H1 (cell line): Measurements from ENCODE around the gene NDUFB11. TPM values are rescaled to one million over a fixed set of nuclear protein-coding genes. Genes with fewer than 3 reads are reported as not detected.

Source experiments
- CTCF ChIA-PET: fragments of 300-600 bp; sonication (Branson Sonifier 250); formaldehyde crosslinking; loops from one replicate; lab custom pipeline; 2021; ENCODE audit not compliant: partially characterized antibody; lab: Charles Lee
- POLR2A ChIA-PET: fragments of 300-600 bp; sonication (Branson Sonifier 250); formaldehyde crosslinking; loops from one replicate; lab custom pipeline; 2021; ENCODE audit warnings: inconsistent platforms; ENCODE audit not compliant: partially characterized antibody; lab: Charles Lee
- DNase-seq, 2 experiments: peaks; one replicate each; pipeline versions ENCODE4 v3.0.0 to v3.0.0-alpha.2; 2010 to 2022; ENCODE audit warnings: low spot score in 2 of 2, low read depth in 1 of 2, mixed read lengths in 1 of 2
- FAIRE-seq: peaks from 2 replicates; lab custom pipeline; 2011; peaks lifted over from hg19 to GRCh38; lab: Jason Lieb, UNC
- H2AFZ ChIP-seq: 2 replicates; pipeline ENCODE4 v1.8.1; 2012; ENCODE audit warnings: low read length, inconsistent platforms
- H2AK5ac ChIP-seq: 2 replicates; pipeline ENCODE4 v1.6.1; 2013; ENCODE audit warnings: low read depth, low read length
- H2BK120ac ChIP-seq: replicated peaks from 2 replicates; pipeline ENCODE3; 2013; ENCODE audit warnings: low read depth, low read length, inconsistent platforms
- H2BK12ac ChIP-seq: 2 replicates; pipeline ENCODE4 v1.6.1; 2013; ENCODE audit warnings: low read depth, low read length
- H2BK15ac ChIP-seq: 2 replicates; pipeline ENCODE4 v1.6.1; 2013; ENCODE audit warnings: low read length
- H2BK20ac ChIP-seq: 2 replicates; pipeline ENCODE4 v1.6.1; 2013; ENCODE audit warnings: low read length
- H2BK5ac ChIP-seq: 2 replicates; pipeline ENCODE4 v1.6.1; 2013; ENCODE audit warnings: low read depth, low read length
- H3K14ac ChIP-seq: 2 replicates; pipeline ENCODE4 v1.6.1; 2013; ENCODE audit warnings: inconsistent platforms; ENCODE audit not compliant: insufficient read length
- H3K18ac ChIP-seq: 2 replicates; pipeline ENCODE4 v1.6.1; 2013; ENCODE audit warnings: low read length; ENCODE audit errors: extremely low read depth
- H3K23ac ChIP-seq: 2 replicates; pipeline ENCODE4 v1.6.1; 2013; ENCODE audit warnings: inconsistent platforms; ENCODE audit not compliant: insufficient read length
- H3K23me2 ChIP-seq: 2 replicates; pipeline ENCODE4 v1.6.1; 2013; ENCODE audit warnings: low read depth, low read length
- H3K27ac ChIP-seq: 2 replicates; pipeline ENCODE4 v1.6.1; 2011; ENCODE audit warnings: low read depth, low read length, inconsistent platforms
- H3K27me3 ChIP-seq, 4 experiments: replicated peaks in 1 of 4; 1 replicate in 1 of 4; 2 replicates in 3 of 4; pipeline versions ENCODE4 v1.6.1 to v1.8.1; 2011 to 2013; ENCODE audit warnings: low read length in 3 of 4, mild to moderate bottlenecking in 3 of 4, inconsistent platforms in 2 of 4, mixed read lengths in 2 of 4, moderate library complexity in 1 of 4; ENCODE audit not compliant: control insufficient read depth in 3 of 4, insufficient read depth in 3 of 4; ENCODE audit errors: extremely low read depth in 1 of 4
- H3K36me3 ChIP-seq, 4 experiments: 2 replicates each; pipeline versions ENCODE4 v1.6.1 to v1.8.1; 2011 to 2013; ENCODE audit warnings: mild to moderate bottlenecking in 4 of 4, low read length in 3 of 4, moderate library complexity in 2 of 4, control low read depth in 1 of 4, inconsistent platforms in 1 of 4; ENCODE audit not compliant: insufficient read depth in 4 of 4, control insufficient read depth in 2 of 4
- H3K4ac ChIP-seq: replicated peaks from 2 replicates; pipeline ENCODE3; 2013; ENCODE audit warnings: low read length, low read depth, mixed read lengths, inconsistent platforms; ENCODE audit not compliant: insufficient read length
- H3K4me1 ChIP-seq, 4 experiments: replicated peaks in 1 of 4; 1 replicate in 1 of 4; 2 replicates in 3 of 4; pipeline versions ENCODE4 v1.6.1 to v1.8.1; 2011 to 2013; ENCODE audit warnings: low read length in 3 of 4, inconsistent platforms in 2 of 4, mixed read lengths in 1 of 4; ENCODE audit not compliant: insufficient read depth in 4 of 4, control insufficient read depth in 3 of 4
- H3K4me2 ChIP-seq, 2 experiments: 2 replicates each; pipeline versions ENCODE4 v1.6.1 to v1.8.1; 2011 to 2013; ENCODE audit warnings: low read depth in 2 of 2, low read length in 2 of 2, control low read depth in 1 of 2, inconsistent platforms in 1 of 2, mild to moderate bottlenecking in 1 of 2; ENCODE audit not compliant: insufficient read depth in 1 of 2
- H3K4me3 ChIP-seq, 4 experiments: fragments of 200-600, 300-600 bp in 1 of 4; sonication (generic), shearing (Covaris generic), sonication (Bioruptor Twin) in 1 of 4; 2 replicates each; pipeline versions ENCODE4 v1.5.1 to v1.8.1; 2011 to 2016; ENCODE audit warnings: low read length in 4 of 4, low read depth in 3 of 4, control low read depth in 2 of 4, inconsistent platforms in 2 of 4, mild to moderate bottlenecking in 2 of 4, mixed read lengths in 1 of 4, moderate library complexity in 1 of 4; ENCODE audit not compliant: insufficient read depth in 2 of 4; ENCODE audit errors: extremely low read depth in 1 of 4
- H3K56ac ChIP-seq: replicated peaks from 2 replicates; pipeline ENCODE3; 2013; ENCODE audit warnings: low read depth, mild to moderate bottlenecking, mixed read lengths, low read length, inconsistent platforms; ENCODE audit not compliant: insufficient read length
- H3K79me1 ChIP-seq: 2 replicates; pipeline ENCODE4 v1.6.1; 2013; ENCODE audit warnings: low read depth, low read length, control low read depth
- H3K79me2 ChIP-seq, 2 experiments: 2 replicates each; pipeline versions ENCODE4 v1.6.1 to v1.8.1; 2012 to 2013; ENCODE audit warnings: low read length in 2 of 2, mild to moderate bottlenecking in 2 of 2, inconsistent platforms in 1 of 2; ENCODE audit not compliant: insufficient read depth in 2 of 2, control insufficient read depth in 1 of 2
- H3K9ac ChIP-seq, 4 experiments: replicated peaks in 1 of 4; 1 replicate in 1 of 4; 2 replicates in 3 of 4; pipeline versions ENCODE4 v1.6.1 to v1.8.1; 2011 to 2013; ENCODE audit warnings: low read depth in 3 of 4, low read length in 3 of 4, control low read depth in 2 of 4, mild to moderate bottlenecking in 2 of 4, moderate library complexity in 2 of 4, inconsistent platforms in 1 of 4; ENCODE audit errors: extremely low read depth in 1 of 4
- H3K9me3 ChIP-seq, 2 experiments: 2 replicates each; pipeline versions ENCODE4 v1.6.1 to v1.8.1; 2012 to 2013; ENCODE audit warnings: mild to moderate bottlenecking in 2 of 2, moderate library complexity in 2 of 2, control low read depth in 1 of 2, inconsistent platforms in 1 of 2, low read depth in 1 of 2, low read length in 1 of 2, mixed read lengths in 1 of 2; ENCODE audit not compliant: insufficient read depth in 2 of 2
- H4K20me1 ChIP-seq, 2 experiments: replicated peaks in 1 of 2; 2 replicates each; pipeline versions ENCODE3 to v1.8.1; 2011 to 2013; ENCODE audit warnings: inconsistent platforms in 2 of 2, low read length in 2 of 2, mild to moderate bottlenecking in 1 of 2; ENCODE audit not compliant: insufficient read depth in 2 of 2, control insufficient read depth in 1 of 2
- H4K5ac ChIP-seq: 2 replicates; pipeline ENCODE4 v1.6.1; 2013; ENCODE audit warnings: low read length, low read depth, mixed read lengths, inconsistent platforms; ENCODE audit not compliant: insufficient read length
- H4K8ac ChIP-seq: 2 replicates; pipeline ENCODE4 v1.8.0; 2013; ENCODE audit warnings: mild to moderate bottlenecking, moderate library complexity, low read length, inconsistent platforms; ENCODE audit not compliant: insufficient read depth; ENCODE audit errors: extremely low read depth
- H4K91ac ChIP-seq: replicated peaks from 2 replicates; pipeline ENCODE3; 2013; ENCODE audit warnings: low read length, mixed read lengths, inconsistent platforms; ENCODE audit not compliant: insufficient read length
- BRCA1 ChIP-seq: IDR thresholded peaks from 2 replicates; pipeline ENCODE4 v1.6.1; 2012; ENCODE audit warnings: low read depth, low read length, improper control_type of control experiment
- CHD1 ChIP-seq: IDR thresholded peaks from 2 replicates; pipeline ENCODE4 v1.6.1; 2012; ENCODE audit warnings: low read depth, low read length, improper control_type of control experiment
- EGR1 ChIP-seq: IDR thresholded peaks from 2 replicates; pipeline ENCODE4 v1.6.1; 2011; ENCODE audit warnings: low read depth, low read length, borderline replicate concordance
- EZH2 ChIP-seq: fragments of 200-600 bp; sonication (generic); IDR thresholded peaks from 2 replicates; pipeline ENCODE4 v1.7.1; 2012; ENCODE audit warnings: low read depth, mild to moderate bottlenecking, moderate library complexity, low read length, inconsistent platforms; ENCODE audit not compliant: severe bottlenecking
- FOSL1 ChIP-seq: IDR thresholded peaks from 2 replicates; pipeline ENCODE4 v1.6.1; 2011; ENCODE audit warnings: mild to moderate bottlenecking, low read depth, low read length, moderate library complexity; ENCODE audit not compliant: insufficient read depth
- GABPA ChIP-seq: IDR thresholded peaks from 2 replicates; pipeline ENCODE4 v1.6.1; 2011; ENCODE audit warnings: mild to moderate bottlenecking, low read length, moderate library complexity, borderline replicate concordance; ENCODE audit not compliant: insufficient read depth
- KDM5A ChIP-seq: fragments of 200-600 bp; IDR thresholded peaks from 2 replicates; pipeline ENCODE4 v1.7.1; 2012; ENCODE audit warnings: mild to moderate bottlenecking, low read length, inconsistent platforms, mixed read lengths
- NANOG ChIP-seq: IDR thresholded peaks from 2 replicates; pipeline ENCODE4 v1.6.1; 2011; ENCODE audit warnings: low read length, low read depth, mild to moderate bottlenecking, inconsistent platforms; ENCODE audit not compliant: insufficient read depth, poor library complexity, severe bottlenecking
- PHF8 ChIP-seq: fragments of 200-600 bp; sonication (generic); conservative IDR thresholded peaks from 2 replicates; pipeline ENCODE4 v1.7.1; 2012; ENCODE audit warnings: low read depth, mild to moderate bottlenecking, inconsistent platforms, low read length, moderate library complexity
- POU5F1 ChIP-seq: IDR thresholded peaks from 2 replicates; pipeline ENCODE4 v1.6.1; 2011; ENCODE audit warnings: low read depth, mild to moderate bottlenecking, low read length, moderate library complexity
- SIN3A ChIP-seq, 2 experiments: IDR thresholded peaks in 1 of 2; conservative IDR thresholded peaks in 1 of 2; 2 replicates each; pipeline ENCODE4 v1.6.1; 2011 to 2012; ENCODE audit warnings: low read length in 2 of 2, improper control_type of control experiment in 1 of 2, low read depth in 1 of 2, mild to moderate bottlenecking in 1 of 2
- SIRT6 ChIP-seq: IDR thresholded peaks from one replicate; pipeline ENCODE4 v1.7.1; 2012; ENCODE audit warnings: low read length, inconsistent platforms
- YY1 ChIP-seq: IDR thresholded peaks from 2 replicates; pipeline ENCODE4 v1.6.1; 2011; ENCODE audit warnings: low read depth, mild to moderate bottlenecking, low read length
- WGBS, 2 experiments: shearing (Covaris generic) in 1 of 2; methylation state at CpG; one replicate each; pipeline versions ENCODE4 v1.1.6 to v1.1.7; 2013 to 2015; ENCODE audit warnings: low lambda C conversion rate in 2 of 2, mixed read lengths in 2 of 2, inconsistent platforms in 1 of 2, low coverage in 1 of 2, missing lambda C conversion rate in 1 of 2; ENCODE audit not compliant: insufficient replicate concordance in 2 of 2, insufficient coverage in 1 of 2, insufficient read length in 1 of 2; ENCODE audit errors: extremely low coverage in 1 of 2, missing lambda C conversion rate in 1 of 2; 5-methylcytosine and 5-hydroxymethylcytosine counted together
- polyA plus RNA-seq, 7 experiments: library from polyadenylated mRNA; depleted of rRNA in 3 of 7; stranded (reverse) in 5 of 7; unstranded in 2 of 7; fragments of >200 nt in 5 of 7; fragments of 200-250 nt in 2 of 7; gene quantifications; 1 replicate in 5 of 7; 2 replicates in 1 of 7; 4 replicates in 1 of 7; pipeline versions ENCODE4 v1.2.1 to v1.2.3, GENCODE V29; 2011 to 2013; ENCODE audit warnings: missing spikeins in 2 of 7, mixed read lengths in 2 of 7
- total RNA-seq: library from RNA; stranded (reverse); fragmentation: NEBNext Ultra II Directional; extraction: Animal tissue kit (Norgen Biotek cat#: 25700); gene quantifications from 2 replicates; pipeline ENCODE4 v1.2.1, GENCODE V29; 2021

NDUFB11 gene
- total and polyA plus RNA-seq, 2 of the 8 experiments (the other 6 are each of a cell fraction or from before 2014, with no cell fraction given): 120 to 131 TPM

GRCh38 chrX:47180346-47180745 is 35.8 kb upstream of the NDUFB11 start:
- no peaks in the 10 kb centered on the region for H3K79me2 ChIP-seq
- H4K91ac ChIP-seq: no peak overlapping the region
- H3K14ac ChIP-seq: no peak overlapping the region
- H3K23ac ChIP-seq: no peak overlapping the region
- no peaks in the 10 kb centered on the region for H3K4me1 ChIP-seq
- H3K23me2 ChIP-seq: no peaks in the 10 kb centered on the region
- no peak overlapping the region for H2AK5ac ChIP-seq
- no peak overlapping the region for H3K18ac ChIP-seq
- H2BK15ac ChIP-seq: no peak overlapping the region
- no peak overlapping the region for H2BK20ac ChIP-seq
- H2AFZ ChIP-seq: no peak overlapping the region
- 93% methylated on average over 5 of the region's 8 CpGs; no CpG with 5 or more reads in 1 of the 2 experiments for WGBS, 2 experiments
- ChIA-PET CTCF (no interaction called here), POLR2A (no interaction called here)
- H2BK5ac ChIP-seq: no peak overlapping the region
- H2BK12ac ChIP-seq: no peak overlapping the region
- no peak for DNase-seq
- H3K9me3 ChIP-seq: no peaks in the 10 kb centered on the region
- H3K4me3 ChIP-seq: no peak overlapping the region
- H4K20me1 ChIP-seq: peaks cover 0 to 2% of the 10 kb centered on the region in 2 experiments
- no peak overlapping the region for H3K4ac ChIP-seq
- no peak overlapping the region for H3K27ac ChIP-seq
- FAIRE-seq: no peak
- H4K5ac ChIP-seq: no peak overlapping the region
- no peak overlapping the region for H3K4me2 ChIP-seq
- no peak for TF ChIP-seq CHD1
- no peak for TF ChIP-seq EGR1
- TF ChIP-seq PHF8: no peak
- TF ChIP-seq SIRT6: no peak
- TF ChIP-seq YY1: no peak
- TF ChIP-seq NANOG: no peak
- TF ChIP-seq EZH2: no peak
- TF ChIP-seq BRCA1: no peak
- TF ChIP-seq GABPA: no peak
- no peak for TF ChIP-seq FOSL1
- TF ChIP-seq KDM5A: no peak
- no peak for TF ChIP-seq SIN3A (conservative IDR thresholded peaks at IDR 0.05 in 1 of 2, IDR thresholded peaks at IDR 0.05 in 1 of 2; ENCODE audit: low read depth in 1 of 2, low read length in 2 of 2)
- TF ChIP-seq POU5F1: no peak
- H3K27me3 ChIP-seq: no peaks in the 10 kb centered on the region
- no peak overlapping the region for H2BK120ac ChIP-seq
- H3K56ac ChIP-seq: no peak overlapping the region
- H3K79me1 ChIP-seq: no peaks in the 10 kb centered on the region
- no peak overlapping the region for H3K9ac ChIP-seq
- no peak overlapping the region for H4K8ac ChIP-seq
- H3K36me3 ChIP-seq: peaks cover 4 to 47% (median 30%) of the 10 kb centered on the region in 4 experiments; a peak in 7 of 8 replicates
